CD4-positive, alpha-beta T cell (primary cell): ENCODE data around the gene MVB12A. TPM values are rescaled to one million over a fixed set of nuclear protein-coding genes. Genes with fewer than 3 reads are reported as not detected.

Experiments
- ATAC-seq: fragments of 200-7000 bp; cut with Tn5 transposase; one replicate; pipeline ENCODE4 v1.10.0; 2022; ENCODE audit warnings: mild to moderate bottlenecking; ENCODE audit not compliant: poor library complexity
- CTCF ChIA-PET: fragments of 350-600 bp; sonication (Branson Sonifier 250); formaldehyde crosslinking; loops from one replicate; lab custom pipeline; 2021; ENCODE audit warnings: antibody characterized with exemption, inconsistent platforms; lab: Charles Lee
- POLR2A ChIA-PET: fragments of 350-600 bp; sonication (Branson Sonifier 250); formaldehyde crosslinking; loops from one replicate; lab custom pipeline; 2021; ENCODE audit warnings: antibody characterized with exemption, inconsistent platforms; lab: Charles Lee
- DNase-seq, 14 experiments: peaks; one replicate each; pipeline ENCODE4 v3.0.0-alpha.2; 2013 to 2020; ENCODE audit warnings: mixed read lengths in 2 of 14
- H3K27ac ChIP-seq, 2 donors: one replicate each; pipeline versions ENCODE4 v1.5.1 to v1.7.0; 2013; ENCODE audit warnings: low read length in 2 of 2, low read depth in 1 of 2, mild to moderate bottlenecking in 1 of 2
- H3K27me3 ChIP-seq, 2 experiments: 1 replicate in 1 of 2; 2 replicates in 1 of 2; pipeline versions ENCODE4 v1.6.1 to v1.7.0; 2013; ENCODE audit warnings: low read length in 2 of 2, control low read depth in 1 of 2, mild to moderate bottlenecking in 1 of 2, moderate library complexity in 1 of 2; ENCODE audit not compliant: insufficient read depth in 2 of 2, control insufficient read depth in 1 of 2
- H3K36me3 ChIP-seq: one replicate; pipeline ENCODE4 v1.6.1; 2013; ENCODE audit warnings: low read length, control low read depth; ENCODE audit not compliant: insufficient read depth
- H3K4me1 ChIP-seq: one replicate; pipeline ENCODE4 v1.6.1; 2013; ENCODE audit warnings: low read length, control low read depth; ENCODE audit not compliant: insufficient read depth
- H3K4me3 ChIP-seq: one replicate; pipeline ENCODE4 v1.5.1; 2013; ENCODE audit warnings: mild to moderate bottlenecking, low read length, moderate library complexity
- H3K9me3 ChIP-seq, 2 experiments: 1 replicate in 1 of 2; 2 replicates in 1 of 2; pipeline versions ENCODE4 v1.6.1 to v1.7.0; 2013; ENCODE audit warnings: low read length in 2 of 2, mild to moderate bottlenecking in 2 of 2, control low read depth in 1 of 2, moderate library complexity in 1 of 2; ENCODE audit not compliant: control insufficient read depth in 1 of 2, insufficient read depth in 1 of 2
- H3K27ac Mint-ChIP-seq: one replicate; pipeline ENCODE4 v1.8.0; 2020; ENCODE audit warnings: mixed read lengths
- H3K27me3 Mint-ChIP-seq: one replicate; pipeline ENCODE4 v1.8.0; 2021; ENCODE audit warnings: mixed read lengths
- H3K36me3 Mint-ChIP-seq: one replicate; pipeline ENCODE4 v1.8.0; 2021; ENCODE audit warnings: low read depth, mixed read lengths
- H3K4me1 Mint-ChIP-seq: one replicate; pipeline ENCODE4 v1.8.0; 2021; ENCODE audit warnings: low read depth, mixed read lengths
- H3K4me3 Mint-ChIP-seq: one replicate; pipeline ENCODE4 v1.8.0; 2020; ENCODE audit warnings: mild to moderate bottlenecking, mixed read lengths
- H3K9me3 Mint-ChIP-seq: one replicate; pipeline ENCODE4 v1.8.0; 2020; ENCODE audit warnings: mixed read lengths
- CTCF ChIP-seq: fragments of 200-600 bp; IDR thresholded peaks from one replicate; pipeline ENCODE4 v1.8.0; 2022; ENCODE audit warnings: antibody characterized with exemption, mild to moderate bottlenecking
- intact Hi-C, 2 experiments: fragments of 100-400 bp; cut with DNase I in 1 of 2; cut with micrococcal nuclease in 1 of 2; formaldehyde crosslinking; loops; one replicate each; pipeline versions ENCODE4 v1.15.1 to v1.9.0; 2023 to 2025; cut with DNase I, micrococcal nuclease
- total RNA-seq, 174 experiments: library from RNA in 2 of 174; stranded (reverse) in 2 of 174; gene quantifications; one replicate each; pipeline ENCODE4 v1.2.3 and lab custom pipeline; 2021 to 2026

MVB12A gene
- total RNA-seq, 2 experiments from 2014 or later: 9.8 to 10.7 TPM

DNA sequence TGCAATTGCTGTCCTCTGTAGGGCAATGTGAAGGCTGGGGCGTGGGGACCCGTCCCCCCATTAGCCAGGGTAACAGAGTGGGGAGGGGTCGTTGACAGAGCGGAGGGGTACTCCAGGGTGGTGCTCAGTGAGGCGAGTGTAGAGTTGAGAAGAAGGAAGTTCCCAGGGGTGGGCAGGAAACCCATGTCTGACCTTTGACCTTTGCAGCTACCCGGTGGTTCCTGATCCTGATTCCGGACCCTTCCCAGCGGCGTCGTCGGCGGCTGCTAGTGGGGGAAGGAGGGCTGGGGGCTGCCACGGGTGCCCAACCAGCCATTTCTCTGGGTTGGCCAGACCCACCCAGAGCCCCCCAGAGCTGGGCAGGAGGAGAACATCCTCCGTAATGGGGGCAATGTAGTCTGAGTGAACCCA, 40.6 kb upstream of the MVB12A start:
- Mint-ChIP-seq H3K4me1 (peaks cover 6% of the 10 kb centered on the region), H3K27me3 (peaks cover 3% of the 10 kb centered on the region), H3K4me3 (no peak overlapping the region), H3K36me3 (no peaks in the 10 kb centered on the region), H3K27ac (no peak overlapping the region), H3K9me3 (peaks cover 2% of the 10 kb centered on the region)
- H3K27ac ChIP-seq: no peak overlapping the region
- peaks cover 0 to 8% of the 10 kb centered on the region in 2 experiments for H3K9me3 ChIP-seq
- no peak for TF ChIP-seq CTCF
- H3K4me3 ChIP-seq: no peak overlapping the region
- H3K36me3 ChIP-seq: no peaks in the 10 kb centered on the region
- H3K27me3 ChIP-seq: peaks cover 3 to 4% of the 10 kb centered on the region in 2 experiments
- POLR2A ChIA-PET: no interaction called here
- DNase-seq (no peak), ATAC-seq (no peak)
- H3K4me1 ChIP-seq: peaks cover 5% of the 10 kb centered on the region
- CTCF ChIA-PET: no interaction called here
- intact Hi-C loops: no loop called here

DNA sequence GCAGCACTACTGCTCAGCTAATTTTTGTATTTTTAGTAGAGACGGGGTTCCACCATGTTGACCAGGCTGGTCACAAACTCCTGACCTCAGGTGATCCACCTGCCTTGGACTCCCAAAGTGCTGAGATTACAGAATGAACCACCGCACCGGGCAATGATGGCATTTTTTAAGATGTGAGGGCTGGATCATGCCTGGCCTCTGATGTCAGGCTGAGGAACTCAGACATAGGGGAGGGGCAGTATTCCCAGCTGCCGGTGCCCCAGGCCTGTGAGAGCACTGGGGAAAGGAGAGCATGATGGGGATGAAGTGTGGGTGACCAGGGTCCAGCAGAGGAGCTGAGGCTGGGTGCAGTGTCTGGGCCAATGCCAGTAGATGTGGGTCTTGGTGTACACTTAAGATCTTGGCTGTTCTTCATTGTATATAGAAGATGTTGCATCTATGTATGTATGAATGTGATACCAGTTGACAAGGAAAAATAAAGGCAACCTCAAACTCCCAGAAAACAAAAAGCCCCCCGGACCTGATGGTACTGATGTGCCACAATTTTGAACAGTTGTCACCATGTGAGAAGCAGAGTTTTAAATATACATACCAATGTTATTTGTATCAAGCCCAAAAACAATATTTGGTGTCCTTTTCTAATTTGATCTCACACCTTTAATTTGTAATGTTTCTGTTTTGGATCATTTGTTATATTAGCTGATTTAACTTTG, 39.3 kb upstream of the MVB12A start:
- Histone ChIP-seq H3K4me1 (peaks cover 5% of the 10 kb centered on the region), H3K36me3 (no peaks in the 10 kb centered on the region), H3K27ac (no peak overlapping the region), H3K27me3 (peaks cover 2 to 3% of the 10 kb centered on the region in 2 experiments), H3K9me3 (peaks cover 0 to 8% of the 10 kb centered on the region in 2 experiments), H3K4me3 (no peak overlapping the region)
- ATAC-seq (no peak), DNase-seq (no peak)
- CTCF ChIA-PET: interaction anchor here (0.5 kb wide), 1 partner anchor 65 kb away, joined by 3 read pairs; no protein-coding TSS in a partner anchor
- Mint-ChIP-seq H3K4me3 (no peak overlapping the region), H3K27ac (no peak overlapping the region), H3K27me3 (peaks cover 3% of the 10 kb centered on the region), H3K36me3 (no peaks in the 10 kb centered on the region), H3K9me3 (peaks cover 2% of the 10 kb centered on the region), H3K4me1 (peaks cover 6% of the 10 kb centered on the region)
- no peak for TF ChIP-seq CTCF
- POLR2A ChIA-PET: no interaction called here
- intact Hi-C loops: loop anchor here (10.0 kb wide), 2 partner anchors 116 to 316 kb away; partner anchors contain the start of genes BABAM1 (in 1 of the 2) and USHBP1 (in 1 of the 2)

- peak; percentile 51 for ATAC-seq
- CTCF ChIA-PET: interaction anchor here (0.6 to 2.2 kb wide), 16 partner anchors 10 to 126 kb away, joined by 3 to 17 read pairs (median 3); partner anchors contain the start of genes ABHD8, BST2, MVB12A and TMEM221
These were observed 33.8 kb upstream of the MVB12A start for GRCh38 chr19:17385878-17386611.

More at GRCh38 chr19:17385878-17386611, 33.8 kb upstream of the MVB12A start:
- Histone ChIP-seq H3K27me3 (no peaks in the 10 kb centered on the region), H3K27ac (no peak overlapping the region), H3K9me3 (no peaks in the 10 kb centered on the region), H3K4me3 (no peak overlapping the region), H3K36me3 (no peaks in the 10 kb centered on the region), H3K4me1 (peaks cover 16% of the 10 kb centered on the region)
- Mint-ChIP-seq H3K9me3 (no peaks in the 10 kb centered on the region), H3K4me1 (peaks cover 10% of the 10 kb centered on the region), H3K4me3 (peak overlapping the region; percentile 38), H3K36me3 (no peaks in the 10 kb centered on the region), H3K27me3 (no peaks in the 10 kb centered on the region), H3K27ac (no peak overlapping the region)
- TF ChIP-seq CTCF: peak; percentile 92
- intact Hi-C loops: loop anchor here (1.0 to 10.0 kb wide), 5 partner anchors 40 to 321 kb away; partner anchors contain the start of genes BABAM1 (in 1 of the 2) and USHBP1 (in 1 of the 2)
- DNase-seq: peak; percentile 40 to 80 (median 54)
- POLR2A ChIA-PET: interaction anchor here (0.9 to 1.0 kb wide), 2 partner anchors 9 to 93 kb away, joined by 3 read pairs; no protein-coding TSS in a partner anchor
